GM19397 (cell line): ENCODE results near the gene USHBP1.
"Not testable (repeated sequence)": the region's sequence is repeated elsewhere in the genome, so short reads cannot be mapped to it uniquely, and the experiment has no call there.

ENCODE experiments used
- ATAC-seq: cut with Tn5 transposase; IDR thresholded peaks from one replicate; pipeline ENCODE4 v1.9.1; 2021; ENCODE audit warnings: mild to moderate bottlenecking, moderate library complexity; ENCODE audit not compliant: unreplicated experiment

USHBP1 gene

GRCh38 chr19:17296976-17297375 is 32.4 kb upstream of the USHBP1 start:
- no peak for ATAC-seq

DNA sequence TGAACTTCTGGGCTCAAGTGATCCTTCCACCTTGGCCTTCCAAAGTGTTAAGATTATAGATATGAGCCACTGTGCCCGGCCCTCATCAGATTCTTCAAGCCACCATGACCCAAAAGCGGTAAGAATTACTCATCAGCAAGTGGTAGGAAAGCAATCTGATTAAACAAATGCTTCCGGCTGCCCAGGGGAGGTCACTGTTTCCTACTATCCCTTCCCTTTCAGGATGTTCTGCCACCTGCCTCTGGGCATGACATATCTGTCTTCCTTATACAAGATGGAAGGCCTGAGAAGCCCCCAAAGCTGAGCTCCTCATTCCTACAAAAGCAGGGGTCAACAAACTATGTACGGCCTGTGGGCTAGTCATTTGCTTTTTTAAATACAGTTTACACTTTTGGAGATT is 31.7 kb upstream of the USHBP1 start:
- ATAC-seq, result no peak

DNA sequence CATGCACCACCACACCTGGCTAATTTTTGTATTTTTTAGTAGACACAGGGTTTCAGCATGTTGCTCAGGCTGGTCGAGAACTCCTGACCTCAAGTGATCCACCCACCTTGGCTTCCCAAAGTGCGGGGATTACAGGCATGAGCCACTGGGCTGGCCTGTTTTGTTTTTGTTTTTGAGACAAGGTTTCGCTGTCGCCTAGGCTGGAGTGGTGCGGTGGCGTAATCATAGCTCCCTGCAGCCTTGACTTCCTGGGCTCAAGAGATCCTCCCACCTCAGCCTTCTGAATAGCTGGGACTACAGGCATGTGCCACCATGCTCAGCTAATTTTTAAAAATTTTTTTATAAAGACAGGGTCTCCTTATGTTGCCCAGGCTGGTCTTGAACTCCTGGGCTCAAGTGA is 31.0 kb upstream of the USHBP1 start:
- not testable (repeated sequence) for ATAC-seq

GRCh38 chr19:17294051-17294891 is 29.7 kb upstream of the USHBP1 start:
- no peak for ATAC-seq

DNA sequence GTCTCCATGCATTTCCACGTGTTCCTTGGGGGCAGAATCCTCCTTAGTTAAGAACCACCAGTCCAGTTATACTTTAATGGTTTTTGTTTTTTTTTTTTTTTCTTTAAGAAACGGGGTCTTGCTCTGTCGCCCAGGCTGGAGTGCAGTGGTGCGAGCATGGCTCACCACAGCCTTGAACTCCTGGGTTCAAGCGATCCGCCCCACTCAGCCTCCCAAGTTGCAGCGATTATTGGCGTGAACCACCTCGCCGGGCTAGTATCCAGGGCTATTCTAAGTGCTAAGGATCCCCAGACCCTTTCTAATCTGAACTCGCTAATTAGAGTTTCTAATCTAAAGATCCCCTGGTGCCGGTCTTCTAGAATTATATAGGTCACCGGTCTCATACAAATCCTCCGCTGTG is 29.1 kb upstream of the USHBP1 start:
- no peak for ATAC-seq

DNA sequence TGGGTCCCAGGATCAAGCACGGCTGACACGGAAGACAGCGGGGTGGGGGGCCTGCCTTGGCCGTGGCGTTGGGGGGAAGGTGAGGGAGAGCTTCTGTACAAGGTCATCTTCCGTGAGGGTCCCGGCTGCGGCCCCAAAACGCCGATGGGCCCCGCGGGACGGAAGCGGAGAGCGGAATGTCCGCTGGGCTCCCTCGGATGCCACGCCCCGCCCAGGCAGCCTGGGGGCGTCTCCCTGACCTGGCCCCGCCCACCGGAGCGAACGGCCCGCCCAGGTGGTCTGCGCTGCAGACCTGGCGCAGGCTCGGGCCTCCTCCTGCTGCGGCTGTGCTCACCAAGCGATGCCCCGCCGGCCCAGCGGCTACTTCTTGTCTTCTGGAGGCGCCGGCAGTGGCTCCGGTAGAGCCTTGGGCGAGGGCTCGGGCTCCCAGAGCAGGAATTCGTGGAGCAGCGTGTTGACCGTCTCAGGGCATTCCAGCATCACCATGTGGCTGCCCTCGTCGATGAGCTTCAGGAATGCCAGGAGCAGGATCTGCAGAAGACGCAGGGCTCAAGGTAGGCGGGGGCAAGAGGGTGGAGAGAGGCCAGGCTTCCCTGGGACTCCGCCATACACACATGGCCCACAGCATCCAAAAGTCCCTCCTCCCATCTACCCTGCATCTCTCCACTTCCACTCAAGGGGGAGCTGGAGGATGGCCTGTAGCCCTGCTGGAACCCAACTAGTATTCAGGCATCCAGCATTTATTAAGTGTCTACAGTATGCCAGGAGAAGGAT is 27.9 kb upstream of the USHBP1 start:
- ATAC-seq, result peak; percentile 72

GRCh38 chr19:17289489-17289888 is 24.9 kb upstream of the USHBP1 start:
- no peak for ATAC-seq

GRCh38 chr19:17286752-17287151 is 22.2 kb upstream of the USHBP1 start:
- ATAC-seq, result no peak

GRCh38 chr19:17286263-17286662 is 21.7 kb upstream of the USHBP1 start:
- ATAC-seq, result no peak

DNA sequence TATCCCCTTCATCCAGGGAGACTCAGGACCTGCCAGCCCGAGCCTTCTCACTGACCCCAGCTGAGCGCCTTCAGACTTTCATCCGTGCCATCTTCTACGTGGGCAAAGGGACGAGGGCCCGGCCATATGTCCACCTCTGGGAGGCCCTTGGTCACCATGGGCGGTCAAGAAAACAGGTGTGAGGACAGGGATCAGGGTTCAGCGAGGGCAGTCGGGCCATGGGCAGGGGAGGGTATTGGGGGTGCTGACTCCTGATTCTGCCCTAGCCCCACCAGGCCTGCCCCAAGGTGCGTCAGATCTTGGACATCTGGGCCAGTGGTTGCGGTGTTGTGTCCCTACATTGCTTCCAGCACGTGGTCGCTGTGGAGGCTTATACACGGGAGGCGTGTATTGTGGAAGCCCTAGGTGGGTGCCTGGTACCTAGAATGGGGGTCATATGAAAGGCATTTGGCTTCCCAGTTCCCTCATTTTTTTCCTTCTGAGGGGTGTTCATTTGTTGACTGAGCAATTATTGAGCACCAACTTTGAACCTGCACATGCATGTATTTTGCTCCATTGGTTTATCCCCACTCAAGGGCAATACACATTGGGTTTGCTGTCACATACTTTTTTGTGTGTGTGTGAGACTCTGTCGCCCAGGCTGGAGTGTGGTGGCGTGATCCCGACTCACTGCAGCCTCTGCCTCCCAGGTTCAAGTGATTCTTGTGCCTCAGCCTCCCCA is 21.0 kb upstream of the USHBP1 start:
- no peak for ATAC-seq

GRCh38 chr19:17283504-17283996 is 19.0 kb upstream of the USHBP1 start:
- no peak for ATAC-seq

DNA sequence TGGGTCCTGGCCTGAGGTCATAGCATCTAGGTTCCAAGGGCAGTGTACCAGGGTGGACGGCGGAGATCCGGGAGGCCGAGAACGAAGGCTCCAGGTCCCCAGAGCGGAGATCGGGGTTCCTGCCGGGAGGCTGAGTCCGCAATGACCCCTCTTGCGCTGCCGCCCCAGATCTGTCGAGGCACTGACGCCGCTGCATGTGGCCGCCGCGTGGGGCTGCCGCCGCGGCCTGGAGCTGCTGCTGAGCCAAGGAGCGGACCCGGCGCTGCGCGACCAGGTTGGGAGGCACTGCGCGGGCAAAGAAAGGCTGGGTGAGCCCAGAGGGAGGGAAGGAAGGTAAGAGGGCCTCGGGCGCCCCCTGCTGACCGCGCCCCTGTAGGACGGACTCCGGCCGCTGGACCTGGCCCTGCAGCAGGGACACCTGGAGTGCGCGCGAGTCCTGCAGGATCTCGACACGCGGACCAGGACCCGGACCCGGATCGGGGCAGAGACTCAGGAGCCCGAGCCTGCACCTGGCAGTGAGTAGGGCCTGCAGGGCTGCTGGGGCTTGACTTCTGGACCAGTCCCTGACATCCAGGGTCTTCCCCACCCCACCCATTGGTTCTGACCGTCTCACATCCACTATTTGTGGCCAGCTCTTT is 18.1 kb upstream of the USHBP1 start:
- peak; percentile 45 for ATAC-seq

DNA sequence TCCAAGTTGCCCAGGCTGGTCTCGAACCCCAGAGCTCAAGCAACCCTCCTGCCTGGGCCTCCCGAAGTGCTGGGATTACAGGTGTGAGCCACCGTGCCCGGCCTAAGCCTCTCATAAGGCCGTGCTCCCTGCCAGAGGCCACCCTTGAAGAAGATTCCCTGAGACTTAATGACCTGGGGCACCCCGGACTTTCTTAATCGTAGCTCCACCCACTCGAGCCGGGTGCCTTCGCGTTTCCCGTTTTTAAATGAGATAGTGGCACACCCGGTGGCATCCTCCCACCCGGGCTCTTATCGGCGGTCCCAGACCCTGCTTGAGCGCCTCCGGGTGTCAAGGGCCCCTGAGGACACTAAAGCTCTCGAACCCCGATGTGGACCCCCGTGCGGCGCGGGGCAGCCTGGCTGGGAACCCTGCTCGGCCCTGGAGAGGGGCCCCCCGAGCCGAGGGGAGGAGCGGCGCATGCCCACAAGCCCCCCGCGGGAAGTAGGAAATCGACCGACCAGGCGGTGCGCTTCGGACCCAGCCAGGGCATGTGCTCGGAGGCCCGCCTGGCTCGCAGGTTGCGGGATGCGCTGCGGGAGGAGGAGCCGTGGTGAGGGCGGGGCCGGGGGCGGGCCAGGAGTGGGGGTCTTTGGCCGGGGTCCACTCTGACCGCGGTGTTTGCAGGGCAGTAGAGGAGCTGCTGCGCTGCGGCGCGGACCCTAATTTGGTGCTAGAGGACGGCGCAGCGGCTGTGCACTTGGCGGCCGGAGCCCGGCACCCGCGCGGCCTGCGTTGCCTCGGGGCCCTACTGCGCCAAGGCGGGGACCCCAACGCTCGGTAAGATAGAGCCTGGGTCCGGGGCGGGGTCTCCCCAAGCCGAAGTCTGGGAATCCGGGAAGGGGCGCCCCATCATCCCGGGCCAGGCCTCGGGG is 17.1 kb upstream of the USHBP1 start, which contains the start of gene ANKLE1:
Gene ANKLE1 (plus strand): TSS at position 511 of the 914 bp plus-strand sequence. CDS start 20 bp downstream, at position 531.
- peak; percentile 46 for ATAC-seq

DNA sequence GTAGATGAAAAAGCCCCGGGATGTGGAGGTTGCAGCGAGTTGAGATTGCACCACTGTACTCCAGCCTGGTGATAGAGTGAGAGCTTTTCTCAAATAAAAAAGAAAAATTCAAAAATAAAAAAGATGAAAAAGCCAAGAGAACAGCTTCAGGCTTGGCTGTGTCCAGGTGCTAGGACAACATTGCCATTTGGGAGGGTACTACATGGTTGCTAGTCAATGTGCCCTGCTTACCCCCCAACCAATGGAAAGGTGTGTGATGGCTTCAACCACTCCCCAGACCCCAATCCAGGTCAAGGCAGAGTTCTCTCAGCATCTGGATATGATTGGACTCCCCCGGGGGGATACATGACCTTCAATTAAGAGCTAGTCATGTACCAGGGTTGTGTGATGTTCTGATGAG is 14.9 kb upstream of the USHBP1 start:
- ATAC-seq, result no peak

GRCh38 chr19:17275441-17276175 is 11.1 kb upstream of the USHBP1 start:
- ATAC-seq, result no peak

- not testable (repeated sequence) for ATAC-seq
These were observed 10.3 kb upstream of the USHBP1 start for GRCh38 chr19:17274892-17275291.

DNA sequence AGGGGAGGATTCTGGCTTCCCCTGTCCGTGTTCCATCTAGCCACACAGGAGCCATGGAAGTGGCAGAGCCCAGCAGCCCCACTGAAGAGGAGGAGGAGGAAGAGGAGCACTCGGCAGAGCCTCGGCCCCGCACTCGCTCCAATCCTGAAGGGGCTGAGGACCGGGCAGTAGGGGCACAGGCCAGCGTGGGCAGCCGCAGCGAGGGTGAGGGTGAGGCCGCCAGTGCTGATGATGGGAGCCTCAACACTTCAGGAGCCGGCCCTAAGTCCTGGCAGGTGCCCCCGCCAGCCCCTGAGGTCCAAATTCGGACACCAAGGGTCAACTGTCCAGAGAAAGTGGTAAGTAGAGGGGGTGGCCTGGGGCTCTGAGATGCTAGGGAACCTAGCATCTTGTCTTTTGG is 4.2 kb upstream of the USHBP1 start:
- no peak for ATAC-seq

DNA sequence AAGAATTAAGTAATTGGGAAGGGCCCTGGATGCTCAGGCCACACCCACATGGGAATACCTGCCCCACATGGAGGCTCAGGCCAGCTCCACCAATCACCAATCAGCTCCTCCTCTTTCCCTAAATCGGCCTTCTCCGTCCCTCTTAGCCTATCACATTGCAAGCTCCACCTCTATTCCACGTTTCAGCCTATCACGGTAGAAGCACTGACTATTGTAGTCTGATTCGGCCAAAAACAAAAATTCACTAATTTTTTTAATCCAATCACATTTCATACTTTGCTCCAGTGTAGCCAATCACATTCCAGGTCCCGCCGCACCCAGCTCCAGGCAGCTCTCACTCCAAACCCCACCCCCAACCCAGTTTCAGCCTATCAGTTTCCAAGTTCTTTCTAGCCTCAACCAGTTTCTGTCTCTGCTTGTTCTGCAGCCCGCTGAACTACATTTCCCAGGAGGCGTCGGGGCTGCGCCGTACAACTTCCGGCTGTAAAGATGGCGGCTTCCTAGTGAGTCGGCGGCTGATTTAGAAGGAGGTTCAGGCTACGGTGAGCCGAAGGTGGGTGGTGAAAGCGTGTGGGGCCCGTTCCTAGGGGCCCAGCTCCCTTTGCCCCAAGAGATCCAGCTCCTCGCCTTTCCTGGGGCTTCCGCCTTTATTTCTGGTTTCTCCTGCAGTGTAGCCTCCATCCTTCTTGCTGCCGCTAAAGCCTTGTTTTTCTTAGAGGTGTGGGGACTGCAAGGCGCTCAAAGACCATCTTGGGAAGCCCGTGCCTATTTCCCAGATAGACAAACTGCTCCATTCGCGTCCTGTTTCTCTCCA is 2.6 kb upstream of the USHBP1 start, which contains the start of gene BABAM1:
Gene BABAM1 (plus strand): TSS at position 469 of the 814 bp plus-strand sequence. CDS start 1,364 bp downstream, outside the sequence.
- peak; percentile 89 for ATAC-seq
